Fibroblast of mammary gland (primary cell): Measurements from ENCODE around the gene GMDS.

Source experiments
- DNase-seq: peaks from one replicate; pipeline ENCODE4 v3.0.0-alpha.2; 2010; ENCODE audit warnings: low read depth
- H3K4me3 ChIP-seq: 2 replicates; pipeline ENCODE4 v1.5.1; 2011; ENCODE audit warnings: low read depth, mild to moderate bottlenecking, low read length, moderate library complexity; ENCODE audit not compliant: control insufficient read depth
- TF ChIP-seq, protein P1 (sequence below): conservative IDR thresholded peaks from 2 replicates; pipeline ENCODE4 v1.5.1; 2011; ENCODE audit warnings: low read depth, low read length, inconsistent platforms; ENCODE audit not compliant: control insufficient read depth, insufficient read depth

The GMDS gene

DNA sequence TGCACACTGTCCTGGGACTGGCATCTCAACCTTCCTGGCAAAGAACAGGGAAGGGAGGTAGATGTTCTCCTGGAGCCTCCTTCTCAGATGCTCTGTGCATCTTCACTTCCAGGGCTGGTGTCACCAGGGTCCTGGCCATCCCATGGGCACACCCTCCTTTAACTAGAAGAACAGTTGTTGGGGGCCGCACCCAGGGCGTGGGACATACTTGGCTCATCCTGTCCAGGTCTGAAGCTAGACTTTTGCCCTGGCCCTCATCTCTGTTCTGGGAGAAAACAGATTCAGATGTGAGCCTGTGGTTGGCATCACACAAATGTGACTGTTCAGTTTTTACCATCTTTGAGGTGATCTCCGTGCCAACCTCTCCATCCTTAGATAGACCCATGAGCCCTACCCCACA is 594.0 kb downstream of the GMDS start:
- H3K4me3 ChIP-seq: no peak overlapping the region
- DNase-seq: no peak
- TF ChIP-seq, protein P1, sequence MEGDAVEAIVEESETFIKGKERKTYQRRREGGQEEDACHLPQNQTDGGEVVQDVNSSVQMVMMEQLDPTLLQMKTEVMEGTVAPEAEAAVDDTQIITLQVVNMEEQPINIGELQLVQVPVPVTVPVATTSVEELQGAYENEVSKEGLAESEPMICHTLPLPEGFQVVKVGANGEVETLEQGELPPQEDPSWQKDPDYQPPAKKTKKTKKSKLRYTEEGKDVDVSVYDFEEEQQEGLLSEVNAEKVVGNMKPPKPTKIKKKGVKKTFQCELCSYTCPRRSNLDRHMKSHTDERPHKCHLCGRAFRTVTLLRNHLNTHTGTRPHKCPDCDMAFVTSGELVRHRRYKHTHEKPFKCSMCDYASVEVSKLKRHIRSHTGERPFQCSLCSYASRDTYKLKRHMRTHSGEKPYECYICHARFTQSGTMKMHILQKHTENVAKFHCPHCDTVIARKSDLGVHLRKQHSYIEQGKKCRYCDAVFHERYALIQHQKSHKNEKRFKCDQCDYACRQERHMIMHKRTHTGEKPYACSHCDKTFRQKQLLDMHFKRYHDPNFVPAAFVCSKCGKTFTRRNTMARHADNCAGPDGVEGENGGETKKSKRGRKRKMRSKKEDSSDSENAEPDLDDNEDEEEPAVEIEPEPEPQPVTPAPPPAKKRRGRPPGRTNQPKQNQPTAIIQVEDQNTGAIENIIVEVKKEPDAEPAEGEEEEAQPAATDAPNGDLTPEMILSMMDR: no peak

DNA sequence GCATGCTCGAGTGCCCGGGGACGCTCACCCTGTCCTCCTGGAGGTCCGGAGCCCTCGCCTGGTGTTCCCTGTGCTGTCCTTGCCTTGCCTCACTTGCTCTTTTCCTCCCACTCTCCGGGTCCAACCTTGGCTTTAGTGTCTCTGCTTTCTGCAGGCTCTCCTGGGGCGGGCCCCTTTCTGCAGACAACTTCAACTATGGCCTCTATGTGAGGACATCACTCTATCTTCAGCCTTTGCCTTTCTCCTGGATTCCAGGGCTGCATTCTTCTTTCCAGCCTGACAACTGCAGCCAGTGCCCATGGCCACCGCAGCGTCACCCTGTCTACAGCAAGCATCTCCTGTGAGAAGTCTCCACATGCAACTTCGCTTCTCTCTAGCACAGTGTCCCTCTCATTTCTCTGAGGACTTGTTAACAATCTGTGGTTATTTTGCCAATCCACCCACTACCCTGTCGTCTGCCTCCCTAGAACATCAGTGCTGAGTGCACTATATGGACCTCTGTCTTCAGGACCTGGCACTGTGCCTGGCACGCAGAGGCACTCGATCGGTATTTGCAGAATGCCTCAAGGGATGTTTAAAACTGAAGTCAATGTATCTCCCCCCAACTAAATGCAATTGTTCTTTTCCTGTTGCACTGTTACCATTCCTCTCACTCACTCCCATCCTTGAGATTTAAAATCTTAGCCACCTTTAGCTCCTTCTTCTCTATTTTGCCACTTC is 599.8 kb downstream of the GMDS start:
- TF ChIP-seq, protein P1: no peak

DNA sequence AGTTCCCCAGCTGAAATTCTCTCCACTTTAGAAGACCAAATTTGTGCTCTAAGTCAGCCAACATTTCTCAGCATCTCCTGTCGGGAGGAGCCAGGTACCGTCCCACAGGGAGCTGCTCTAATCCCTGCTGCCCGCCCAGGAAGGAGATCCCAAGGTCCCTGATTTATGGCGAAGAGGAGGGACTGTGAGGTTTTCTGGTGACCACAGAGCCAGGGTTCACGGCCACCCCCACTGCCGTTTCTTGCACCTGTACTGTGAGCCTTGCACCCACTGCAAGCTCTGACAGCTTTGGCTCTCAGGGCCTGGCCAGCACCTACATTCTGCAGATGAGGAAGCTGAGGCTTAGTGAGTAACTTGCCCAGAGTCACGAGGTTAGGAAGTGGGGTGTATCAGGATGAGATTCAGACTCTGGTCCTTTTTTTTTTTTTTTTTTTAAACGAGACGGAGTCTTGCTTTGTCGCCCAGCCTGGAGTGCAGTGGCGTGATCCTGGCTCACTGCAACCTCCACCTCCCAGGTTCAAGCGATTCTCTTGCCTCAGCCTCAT is 600.8 kb downstream of the GMDS start:
- H3K4me3 ChIP-seq: no peak overlapping the region
- TF ChIP-seq, protein P1: no peak
- no peak for DNase-seq

More for the DNA sequence above, 599.8 kb downstream of the GMDS start:
- H3K4me3 ChIP-seq: no peak overlapping the region
- DNase-seq: peak; percentile 10

DNA sequence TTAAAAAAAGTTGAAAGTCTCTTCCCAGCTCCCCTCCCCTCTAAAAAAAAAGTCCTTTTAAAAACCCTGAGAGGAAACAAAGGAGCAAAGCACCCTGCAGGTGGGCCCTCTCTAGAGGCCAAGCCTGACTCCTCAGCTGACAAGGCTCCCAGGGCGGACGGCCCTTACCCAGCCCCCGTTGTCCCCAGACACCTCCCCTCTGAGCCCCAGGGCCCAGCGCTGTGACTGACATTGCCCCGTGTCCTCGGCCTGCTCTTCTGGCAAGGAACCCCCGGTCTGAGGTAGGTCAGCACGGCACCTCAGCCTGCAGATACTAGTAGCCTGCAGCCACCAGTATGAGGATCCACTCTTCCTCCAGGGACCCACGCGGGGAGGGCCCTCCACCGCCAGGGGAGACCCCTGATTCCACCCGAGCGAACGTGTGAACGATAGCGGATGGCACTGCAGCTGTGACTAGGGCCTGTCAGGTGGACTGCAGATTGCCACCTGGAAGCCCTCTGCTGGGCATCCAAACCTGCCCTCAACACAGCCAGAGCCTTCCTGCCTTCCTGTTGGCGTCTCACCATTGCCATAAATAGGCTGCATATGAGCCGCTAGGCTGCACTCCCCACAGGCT is 601.5 kb downstream of the GMDS start:
- H3K4me3 ChIP-seq: no peak overlapping the region
- TF ChIP-seq, protein P1: no peak
- no peak for DNase-seq

DNA sequence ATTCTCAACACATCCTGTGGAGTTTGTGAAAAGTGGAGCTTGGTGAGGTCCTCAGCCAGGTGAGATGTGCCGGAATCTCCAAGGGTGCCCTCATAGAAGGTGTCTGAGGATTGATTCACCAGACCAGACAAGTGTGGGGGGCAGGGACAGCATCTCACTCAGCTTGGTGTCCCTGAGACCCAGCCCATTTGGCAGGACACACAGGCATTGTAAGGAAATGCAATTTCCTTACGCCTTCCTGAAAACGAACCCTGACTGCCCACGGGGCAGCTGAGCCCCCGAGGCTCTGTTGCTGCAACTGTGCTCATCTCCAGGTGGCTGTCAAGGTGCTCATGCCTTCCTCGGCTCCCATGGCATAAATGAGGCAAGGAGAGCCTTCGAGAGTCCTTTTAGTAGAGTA is 602.3 kb downstream of the GMDS start:
- TF ChIP-seq, protein P1: no peak

DNA sequence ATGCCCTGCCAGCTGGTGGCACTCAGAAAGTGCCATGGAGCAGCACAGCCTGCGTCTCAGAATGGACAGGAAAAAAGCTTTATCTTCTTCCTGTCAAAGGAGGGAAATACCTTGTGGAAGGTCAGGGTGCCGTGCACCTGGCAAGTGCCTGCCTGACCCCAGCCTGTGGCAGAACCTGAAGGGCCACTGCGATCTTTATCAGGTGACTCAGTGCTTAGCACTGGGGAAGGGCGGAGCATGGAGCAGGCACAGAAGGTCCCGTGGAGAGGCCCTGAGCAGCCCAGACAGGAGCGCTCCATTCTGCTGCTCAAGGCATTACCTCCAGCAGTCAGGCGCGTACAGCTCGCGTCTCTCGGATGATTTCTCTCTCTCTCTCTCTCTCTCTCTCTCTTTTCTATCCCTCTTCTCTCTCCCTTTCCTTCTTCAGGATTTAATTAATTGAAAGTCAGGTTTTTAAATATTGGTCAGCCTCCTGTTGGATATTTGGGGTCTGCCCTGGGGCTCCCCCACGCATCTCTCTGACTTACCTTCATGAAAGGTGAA is 604.0 kb downstream of the GMDS start:
- TF ChIP-seq, protein P1: no peak
- no peak for DNase-seq
- no peak overlapping the region for H3K4me3 ChIP-seq

More for the DNA sequence above, 602.3 kb downstream of the GMDS start:
- H3K4me3 ChIP-seq: no peak overlapping the region
- no peak for DNase-seq
